HepG2 (cell line): ENCODE results near the gene FBLL1.

Experiments
- HDAC2 ChIP-seq: sonication (generic); formaldehyde crosslinking; IDR thresholded peaks from 2 replicates; pipeline ENCODE4 v1.4.0; 2020; ENCODE audit warnings: missing genetic modification reagents
- HNF4G ChIP-seq, 2 experiments: sonication (generic) in 1 of 2; formaldehyde crosslinking in 1 of 2; IDR thresholded peaks; 2 replicates each; pipeline versions ENCODE4 v1.4.0 to v1.6.1; 2011 to 2020; ENCODE audit warnings: borderline replicate concordance in 2 of 2, low read depth in 2 of 2, mild to moderate bottlenecking in 2 of 2, low read length in 1 of 2, missing genetic modification reagents in 1 of 2, moderate library complexity in 1 of 2
- IRF2 ChIP-seq: IDR thresholded peaks from 2 replicates; pipeline ENCODE4 v1.6.1; 2018; ENCODE audit warnings: missing genetic modification reagents, missing compliant biosample characterization
- KLF16 ChIP-seq, 2 experiments: sonication (generic) in 1 of 2; formaldehyde crosslinking in 1 of 2; IDR thresholded peaks; 2 replicates each; pipeline versions ENCODE4 v1.6.1 to v1.8.0; 2016 to 2023; ENCODE audit warnings: missing genetic modification reagents in 2 of 2, missing compliant biosample characterization in 1 of 2
- POLR2A ChIP-seq, 2 experiments: IDR thresholded peaks; 2 replicates each; pipeline ENCODE4 v1.6.1; 2011; ENCODE audit warnings: low read depth in 2 of 2, low read length in 2 of 2, mild to moderate bottlenecking in 1 of 2, moderate library complexity in 1 of 2; ENCODE audit not compliant: insufficient read depth in 1 of 2
- TP53 ChIP-seq: sonication (generic); formaldehyde crosslinking; conservative IDR thresholded peaks from 2 replicates; pipeline ENCODE4 v1.4.0; 2020; ENCODE audit warnings: missing genetic modification reagents
- ZBTB1 ChIP-seq: sonication (generic); formaldehyde crosslinking; IDR thresholded peaks from 2 replicates; pipeline ENCODE4 v1.4.0; 2020; ENCODE audit warnings: missing genetic modification reagents, borderline replicate concordance
- ZFP90 ChIP-seq: sonication (generic); formaldehyde crosslinking; IDR thresholded peaks from 2 replicates; pipeline ENCODE4 v1.8.0; 2022; ENCODE audit warnings: missing genetic modification reagents, mild to moderate bottlenecking, inconsistent platforms, borderline replicate concordance
- ZNF3 ChIP-seq: IDR thresholded peaks from 2 replicates; pipeline ENCODE4 v1.7.0; 2017; ENCODE audit warnings: inconsistent platforms
- ZNF460 ChIP-seq: sonication (generic); formaldehyde crosslinking; IDR thresholded peaks from 2 replicates; pipeline ENCODE4 v1.5.1; 2020; ENCODE audit warnings: missing genetic modification reagents, mild to moderate bottlenecking, borderline replicate concordance
- ZNF841 ChIP-seq: sonication (generic); formaldehyde crosslinking; IDR thresholded peaks from 2 replicates; pipeline ENCODE4 v1.8.1; 2023; ENCODE audit warnings: missing genetic modification reagents, borderline replicate concordance

GRCh38 chr5:168489059-168489458, 40.0 kb upstream of the FBLL1 start:
- no peak for TF ChIP-seq HNF4G (IDR thresholded peaks at IDR 0.05; ENCODE audit: borderline replicate concordance, low read depth, low read length)
- TF ChIP-seq HNF4G (CRISPR knock-in tag; IDR thresholded peaks at IDR 0.05; ENCODE audit: borderline replicate concordance, low read depth): no peak
- TF ChIP-seq IRF2 (CRISPR knock-in tag): no peak
- TF ChIP-seq TP53 (CRISPR knock-in tag): no peak
- no peak for TF ChIP-seq ZNF841 (CRISPR knock-in tag)
- no peak for TF ChIP-seq HDAC2 (CRISPR knock-in tag)
- no peak for TF ChIP-seq KLF16 (CRISPR knock-in tag; IDR thresholded peaks at IDR 0.05)
- TF ChIP-seq ZNF460: no peak
- no peak for TF ChIP-seq ZBTB1 (CRISPR knock-in tag)
- no peak for TF ChIP-seq POLR2A (IDR thresholded peaks at IDR 0.05; ENCODE audit: insufficient read depth in 1 of 2, low read depth in 2 of 2, low read length in 2 of 2)
- no peak for TF ChIP-seq ZFP90 (CRISPR knock-in tag)
- TF ChIP-seq ZNF3: no peak
